Astrocyte of the cerebellum (primary cell): ENCODE data around the gene POLD1.
A peak's percentile ranks its signal among the peaks of the same experiment; 100 is the strongest.

Source experiments
- DNase-seq: peaks from one replicate; pipeline ENCODE4 v3.0.0-alpha.2; 2011; ENCODE audit warnings: low read depth
- H3K4me3 ChIP-seq: 2 replicates; pipeline ENCODE4 v1.5.1; 2011; ENCODE audit warnings: mild to moderate bottlenecking, low read depth, low read length, moderate library complexity
- CTCF ChIP-seq: IDR thresholded peaks from 2 replicates; pipeline ENCODE4 v1.5.1; 2012; ENCODE audit warnings: low read length, low read depth, moderate library complexity, mild to moderate bottlenecking; ENCODE audit errors: missing control alignments
- in situ Hi-C: cut with HindIII; loops from 2 replicates; pipeline ENCODE4 v1.10.0; 2017; ENCODE audit warnings: low sequenced_read_pairs

POLD1 gene

GRCh38 chr19:50414864-50415660 is 30.9 kb downstream of the POLD1 start:
- peak; percentile 90 for TF ChIP-seq CTCF
- DNase-seq, result peak; percentile 15
- in situ Hi-C loops, result no loop called here
- H3K4me3 ChIP-seq, result no peak overlapping the region

GRCh38 chr19:50415661-50416033 is 31.5 kb downstream of the POLD1 start:
- H3K4me3 ChIP-seq, result no peak overlapping the region
- in situ Hi-C loops, result no loop called here
- no peak for DNase-seq

GRCh38 chr19:50416034-50416977 is 32.2 kb downstream of the POLD1 start:
- no peak for TF ChIP-seq CTCF
- H3K4me3 ChIP-seq, result no peak overlapping the region
- in situ Hi-C loops, result no loop called here
- DNase-seq, result no peak

More at GRCh38 chr19:50415661-50416033, 31.5 kb downstream of the POLD1 start:
- no peak for TF ChIP-seq CTCF

- no peak overlapping the region for H3K4me3 ChIP-seq
- TF ChIP-seq CTCF, result no peak
- in situ Hi-C loops, result no loop called here
- no peak for DNase-seq
Measured at GRCh38 chr19:50417111-50418081, 33.2 kb downstream of the POLD1 start.

- DNase-seq, result no peak
- TF ChIP-seq CTCF, result no peak
- no peak within 1 kb of the TSS for H3K4me3 ChIP-seq
- in situ Hi-C loops, result no loop called here
Measured at GRCh38 chr19:50418176-50419021, 34.3 kb downstream of the POLD1 start, which contains the start of gene SPIB. TSS of gene SPIB (plus strand) at chr19:50418938. CDS start at chr19:50418963, 25 bp downstream.
